HuH-7 (cell line): ENCODE measurements around the gene NDUFB6.
"Not testable (repeated sequence)": the region's sequence is repeated elsewhere in the genome, so short reads cannot be mapped to it uniquely, and the experiment has no call there.

ENCODE experiments used
- DNase-seq: peaks from one replicate; pipeline ENCODE4 v3.0.0; 2011; ENCODE audit warnings: low spot score

NDUFB6 gene

DNA sequence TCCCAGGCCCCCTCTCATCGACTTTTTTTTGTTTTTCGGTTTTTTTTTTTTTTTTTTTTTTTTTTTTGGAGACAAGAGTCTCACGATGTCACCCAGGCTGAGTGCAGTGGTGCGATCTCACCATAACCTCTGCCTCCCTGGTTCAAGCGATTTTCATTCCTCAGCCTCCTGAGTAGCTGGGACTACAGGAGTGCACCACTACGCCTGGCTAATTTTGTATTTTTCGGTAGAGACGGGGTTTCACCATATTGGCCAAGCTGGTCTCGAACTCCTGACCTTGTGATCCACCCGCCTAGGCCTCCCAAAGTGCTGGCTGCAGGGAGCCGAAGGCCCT lies 48.4 kb downstream of the NDUFB6 start:
- not testable (repeated sequence) for DNase-seq

DNA sequence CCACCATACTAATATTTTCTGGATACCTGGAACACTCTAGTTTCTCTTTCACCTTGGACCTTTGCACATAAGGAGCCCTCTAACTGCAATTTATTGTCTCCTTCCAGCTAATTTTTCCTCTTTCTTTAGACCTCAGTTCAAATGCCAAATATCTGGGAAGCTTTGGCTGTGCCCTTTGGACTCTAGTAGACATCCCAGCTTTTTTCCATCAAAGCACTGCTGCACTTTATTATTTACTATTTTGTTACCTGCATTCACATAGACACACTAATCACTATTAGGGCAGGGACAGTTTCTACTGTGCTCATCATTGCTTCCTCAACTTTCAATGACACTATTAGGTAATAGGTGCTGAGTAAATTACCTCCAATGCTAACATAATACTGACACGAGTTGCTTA lies 49.0 kb downstream of the NDUFB6 start:
- DNase-seq = no peak

DNA sequence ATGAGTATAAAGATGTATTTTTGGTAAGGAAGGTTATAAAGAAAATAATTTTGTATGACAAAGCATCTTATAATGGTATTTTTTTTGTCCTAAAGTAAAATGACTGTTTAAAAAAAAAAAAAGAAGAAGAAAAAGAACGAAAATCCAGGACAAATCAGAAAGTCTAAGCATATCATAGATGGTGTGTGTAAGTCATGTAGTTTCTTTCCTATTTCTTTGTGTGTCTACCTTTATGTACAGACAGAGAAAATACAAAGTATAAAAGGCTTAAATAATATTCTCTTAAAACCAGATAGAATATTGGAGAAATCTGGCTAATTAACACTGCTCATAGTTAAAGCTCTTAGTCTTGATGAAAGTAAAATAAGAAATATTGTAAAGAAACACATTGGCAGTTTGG lies 54.7 kb downstream of the NDUFB6 start:
- no peak for DNase-seq

DNA sequence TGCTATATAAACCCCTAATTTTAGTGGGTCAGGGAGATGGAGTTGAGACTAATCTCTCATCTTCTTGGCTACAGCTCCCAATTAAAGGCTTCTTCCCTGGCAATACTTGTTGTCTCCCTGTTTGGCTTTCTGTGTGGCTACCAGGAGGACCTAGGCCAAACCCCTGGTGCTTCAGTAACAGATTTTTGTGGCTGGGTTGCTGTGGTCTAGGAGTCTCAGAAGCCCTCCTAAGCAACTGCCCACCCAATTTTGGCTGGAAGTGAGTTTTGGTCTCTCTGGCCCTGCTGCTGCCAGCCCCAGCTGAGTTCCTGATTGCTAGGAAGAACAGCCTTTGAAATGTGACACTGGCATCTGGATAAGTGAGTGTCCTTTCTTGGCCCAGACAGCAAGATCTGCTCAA lies 56.7 kb downstream of the NDUFB6 start:
- no peak for DNase-seq

DNA sequence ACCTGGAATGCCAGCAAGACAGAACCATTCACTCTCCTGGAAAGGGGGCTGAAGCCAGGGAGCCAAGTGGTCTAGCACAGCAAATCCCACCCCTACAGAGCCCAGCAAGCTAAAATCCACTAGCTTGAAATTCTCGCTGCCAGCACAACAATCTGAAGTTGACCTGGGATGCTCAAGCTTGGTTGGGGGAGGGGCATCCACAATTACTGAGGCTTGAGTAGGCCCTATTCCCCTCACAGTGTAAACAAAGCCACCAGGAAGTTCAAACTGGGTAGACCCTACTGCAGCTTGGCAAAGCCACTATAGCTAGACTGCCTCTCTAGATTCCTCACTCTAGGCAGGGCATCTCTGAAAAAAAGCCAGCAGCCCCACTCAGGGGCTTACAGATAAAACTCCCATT lies 64.2 kb downstream of the NDUFB6 start:
- no peak for DNase-seq

DNA sequence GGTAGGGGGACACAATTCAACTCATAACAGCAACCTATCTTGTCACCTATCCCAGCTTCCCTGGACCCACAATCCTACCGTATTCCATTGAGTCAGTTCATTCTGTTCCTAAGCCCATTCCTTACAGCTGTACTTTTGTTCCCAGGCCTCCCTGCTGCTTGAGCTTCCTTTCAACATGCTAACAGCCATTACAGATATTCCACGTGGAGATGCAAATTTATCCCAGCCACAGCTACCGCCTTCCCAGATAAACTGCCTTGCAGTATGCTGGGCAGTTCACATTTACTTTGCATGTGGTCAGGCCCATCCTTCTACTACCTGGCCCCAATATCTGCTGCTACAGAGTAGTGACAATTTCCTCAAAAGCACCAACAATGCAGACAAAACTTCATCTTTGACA lies 70.0 kb downstream of the NDUFB6 start:
- DNase-seq = no peak
